Fibroblast of villous mesenchyme (primary cell): ENCODE results near the gene MPHOSPH10. TPM values are rescaled to one million over a fixed set of nuclear protein-coding genes. Genes with fewer than 3 reads are reported as not detected.
"Not testable (repeated sequence)": the region's sequence is repeated elsewhere in the genome, so short reads cannot be mapped to it uniquely, and the experiment has no call there.

Source experiments
- DNase-seq: peaks from one replicate; pipeline ENCODE4 v3.0.0-alpha.2; 2010; ENCODE audit warnings: low read depth
- H3K4me3 ChIP-seq: 2 replicates; pipeline ENCODE4 v1.5.1; 2011; ENCODE audit warnings: low read depth, mild to moderate bottlenecking, low read length
- CTCF ChIP-seq: IDR thresholded peaks from 2 replicates; pipeline ENCODE4 v1.5.1; 2012; ENCODE audit warnings: low read depth, mild to moderate bottlenecking, low read length; ENCODE audit not compliant: insufficient read depth
- total RNA-seq: library from RNA; depleted of rRNA; stranded (reverse); fragments of >200 nt; gene quantifications from 2 replicates; pipeline ENCODE4 v1.2.3, GENCODE V29; 2012

The MPHOSPH10 gene
- total RNA-seq, 1 donor: 18.1 TPM

- peak overlapping the region; percentile 89 for H3K4me3 ChIP-seq
- TF ChIP-seq CTCF: no peak
- DNase-seq: no peak
These were observed 607 bp upstream of the MPHOSPH10 start for GRCh38 chr2:71129902-71130151.

- no peak for TF ChIP-seq CTCF
- peak; percentile 18 for DNase-seq
- H3K4me3 ChIP-seq: peak overlapping the region; percentile 89
These were observed 441 bp downstream of the MPHOSPH10 start for GRCh38 chr2:71130905-71131244.

GRCh38 chr2:71131387-71132166 lies 1.1 kb downstream of the MPHOSPH10 start:
- H3K4me3 ChIP-seq: peak overlapping the region; percentile 89
- DNase-seq: not testable (repeated sequence)

GRCh38 chr2:71133603-71134002 lies 3.2 kb downstream of the MPHOSPH10 start:
- no peak for DNase-seq
- TF ChIP-seq CTCF: no peak
- no peak overlapping the region for H3K4me3 ChIP-seq

GRCh38 chr2:71136174-71136573 lies 5.7 kb downstream of the MPHOSPH10 start:
- DNase-seq: no peak
- no peak for TF ChIP-seq CTCF
- H3K4me3 ChIP-seq: no peak overlapping the region

GRCh38 chr2:71143782-71144181 lies 13.3 kb downstream of the MPHOSPH10 start:
- DNase-seq: no peak
- H3K4me3 ChIP-seq: no peak overlapping the region
- no peak for TF ChIP-seq CTCF

- DNase-seq: no peak
- TF ChIP-seq CTCF: no peak
- no peak overlapping the region for H3K4me3 ChIP-seq
These were observed 18.2 kb downstream of the MPHOSPH10 start for GRCh38 chr2:71148506-71149063.
